ENCODE data around the gene BTBD8.

DNA sequence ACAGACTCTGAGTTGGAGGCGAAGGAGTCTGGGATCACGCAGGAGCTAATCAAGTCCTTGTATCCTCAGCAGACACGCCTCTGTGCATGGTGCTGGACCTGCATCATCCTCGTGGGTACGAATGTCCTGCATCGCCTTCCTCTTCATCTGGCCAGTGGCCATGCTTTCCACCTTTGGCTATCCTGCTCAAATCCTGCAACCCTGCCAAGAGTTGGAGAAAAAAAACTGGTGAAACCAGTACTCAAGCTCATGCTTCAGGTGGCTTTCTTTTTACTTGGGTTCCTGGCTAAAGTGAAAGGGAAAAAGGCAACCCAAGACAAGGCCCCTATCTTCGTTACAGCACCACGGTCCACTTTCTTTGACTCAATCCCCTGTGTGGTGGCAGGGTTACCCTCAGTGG lies 13.8 kb upstream of the BTBD8 start:
- TF ChIP-seq, protein P1, sequence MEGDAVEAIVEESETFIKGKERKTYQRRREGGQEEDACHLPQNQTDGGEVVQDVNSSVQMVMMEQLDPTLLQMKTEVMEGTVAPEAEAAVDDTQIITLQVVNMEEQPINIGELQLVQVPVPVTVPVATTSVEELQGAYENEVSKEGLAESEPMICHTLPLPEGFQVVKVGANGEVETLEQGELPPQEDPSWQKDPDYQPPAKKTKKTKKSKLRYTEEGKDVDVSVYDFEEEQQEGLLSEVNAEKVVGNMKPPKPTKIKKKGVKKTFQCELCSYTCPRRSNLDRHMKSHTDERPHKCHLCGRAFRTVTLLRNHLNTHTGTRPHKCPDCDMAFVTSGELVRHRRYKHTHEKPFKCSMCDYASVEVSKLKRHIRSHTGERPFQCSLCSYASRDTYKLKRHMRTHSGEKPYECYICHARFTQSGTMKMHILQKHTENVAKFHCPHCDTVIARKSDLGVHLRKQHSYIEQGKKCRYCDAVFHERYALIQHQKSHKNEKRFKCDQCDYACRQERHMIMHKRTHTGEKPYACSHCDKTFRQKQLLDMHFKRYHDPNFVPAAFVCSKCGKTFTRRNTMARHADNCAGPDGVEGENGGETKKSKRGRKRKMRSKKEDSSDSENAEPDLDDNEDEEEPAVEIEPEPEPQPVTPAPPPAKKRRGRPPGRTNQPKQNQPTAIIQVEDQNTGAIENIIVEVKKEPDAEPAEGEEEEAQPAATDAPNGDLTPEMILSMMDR (IDR thresholded peaks at IDR 0.05; ENCODE audit: insufficient read depth, low read length) = no peak
- no peak for TF ChIP-seq POLR2AphosphoS5 (IDR thresholded peaks at IDR 0.05; ENCODE audit: low read depth)
- TF ChIP-seq, protein P2, sequence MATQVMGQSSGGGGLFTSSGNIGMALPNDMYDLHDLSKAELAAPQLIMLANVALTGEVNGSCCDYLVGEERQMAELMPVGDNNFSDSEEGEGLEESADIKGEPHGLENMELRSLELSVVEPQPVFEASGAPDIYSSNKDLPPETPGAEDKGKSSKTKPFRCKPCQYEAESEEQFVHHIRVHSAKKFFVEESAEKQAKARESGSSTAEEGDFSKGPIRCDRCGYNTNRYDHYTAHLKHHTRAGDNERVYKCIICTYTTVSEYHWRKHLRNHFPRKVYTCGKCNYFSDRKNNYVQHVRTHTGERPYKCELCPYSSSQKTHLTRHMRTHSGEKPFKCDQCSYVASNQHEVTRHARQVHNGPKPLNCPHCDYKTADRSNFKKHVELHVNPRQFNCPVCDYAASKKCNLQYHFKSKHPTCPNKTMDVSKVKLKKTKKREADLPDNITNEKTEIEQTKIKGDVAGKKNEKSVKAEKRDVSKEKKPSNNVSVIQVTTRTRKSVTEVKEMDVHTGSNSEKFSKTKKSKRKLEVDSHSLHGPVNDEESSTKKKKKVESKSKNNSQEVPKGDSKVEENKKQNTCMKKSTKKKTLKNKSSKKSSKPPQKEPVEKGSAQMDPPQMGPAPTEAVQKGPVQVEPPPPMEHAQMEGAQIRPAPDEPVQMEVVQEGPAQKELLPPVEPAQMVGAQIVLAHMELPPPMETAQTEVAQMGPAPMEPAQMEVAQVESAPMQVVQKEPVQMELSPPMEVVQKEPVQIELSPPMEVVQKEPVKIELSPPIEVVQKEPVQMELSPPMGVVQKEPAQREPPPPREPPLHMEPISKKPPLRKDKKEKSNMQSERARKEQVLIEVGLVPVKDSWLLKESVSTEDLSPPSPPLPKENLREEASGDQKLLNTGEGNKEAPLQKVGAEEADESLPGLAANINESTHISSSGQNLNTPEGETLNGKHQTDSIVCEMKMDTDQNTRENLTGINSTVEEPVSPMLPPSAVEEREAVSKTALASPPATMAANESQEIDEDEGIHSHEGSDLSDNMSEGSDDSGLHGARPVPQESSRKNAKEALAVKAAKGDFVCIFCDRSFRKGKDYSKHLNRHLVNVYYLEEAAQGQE (IDR thresholded peaks at IDR 0.05; ENCODE audit: insufficient replicate concordance, low read depth) = no peak
- TF ChIP-seq GABPA (IDR thresholded peaks at IDR 0.05; ENCODE audit: low read depth) = no peak
- TF ChIP-seq SPI1 (IDR thresholded peaks at IDR 0.05; ENCODE audit: borderline replicate concordance, low read depth) = no peak
